IPS DF 6.9 (cell line): ENCODE results near the gene LCORL.
"Not testable (repeated sequence)": the region's sequence is repeated elsewhere in the genome, so short reads cannot be mapped to it uniquely, and the experiment has no call there.

Source experiments
- DNase-seq: peaks from one replicate; pipeline ENCODE4 v3.0.0-alpha.2; 2013; ENCODE audit warnings: low read depth, low spot score
- H3K27ac ChIP-seq: one replicate; pipeline ENCODE4 v1.5.1; 2013; ENCODE audit warnings: low read length, control low read depth
- H3K27me3 ChIP-seq: 2 replicates; pipeline ENCODE4 v1.6.1; 2013; ENCODE audit warnings: mild to moderate bottlenecking, low read length; ENCODE audit not compliant: control insufficient read depth, insufficient read depth
- H3K36me3 ChIP-seq: 2 replicates; pipeline ENCODE4 v1.6.1; 2013; ENCODE audit warnings: low read length; ENCODE audit not compliant: control insufficient read depth, insufficient read depth
- H3K4me1 ChIP-seq: 2 replicates; pipeline ENCODE4 v1.6.1; 2013; ENCODE audit warnings: low read length; ENCODE audit not compliant: control insufficient read depth, insufficient read depth
- H3K4me3 ChIP-seq: 2 replicates; pipeline ENCODE4 v1.5.1; 2013; ENCODE audit warnings: mild to moderate bottlenecking, low read length
- H3K9me3 ChIP-seq: 2 replicates; pipeline ENCODE4 v1.6.1; 2013; ENCODE audit warnings: low read length, inconsistent platforms; ENCODE audit not compliant: control insufficient read depth, insufficient read depth
- WGBS: extraction: QIAGEN DNeasy Blood & Tissue Kit; methylation state at CpG from one replicate; pipeline ENCODE4 v1.1.7; 2013; ENCODE audit warnings: mixed read lengths, missing lambda C conversion rate; ENCODE audit not compliant: insufficient read length, insufficient coverage; 5-methylcytosine and 5-hydroxymethylcytosine counted together

LCORL gene

DNA sequence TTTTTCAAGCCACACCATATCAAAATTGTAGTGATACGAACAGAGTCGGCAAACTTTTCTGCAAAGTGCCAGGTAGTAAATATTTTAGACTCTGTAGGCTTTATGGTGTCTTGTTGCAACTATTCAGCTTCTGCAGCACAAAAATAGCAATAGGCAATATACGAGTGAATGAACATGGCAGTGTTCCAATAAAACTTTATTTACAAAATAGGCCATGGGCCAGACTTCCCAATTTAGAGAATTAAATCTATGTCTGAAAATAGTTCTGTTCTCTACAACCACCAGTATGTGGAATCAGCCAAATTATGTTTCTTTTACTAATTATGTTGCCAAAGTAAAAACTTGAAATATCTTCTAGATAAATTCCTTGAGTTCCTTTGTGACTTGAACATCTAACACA is 154.3 kb downstream of the LCORL start:
- H3K9me3 ChIP-seq = no peaks in the 10 kb centered on the region
- no peak overlapping the region for H3K27ac ChIP-seq
- H3K27me3 ChIP-seq = no peaks in the 10 kb centered on the region
- no peaks in the 10 kb centered on the region for H3K4me1 ChIP-seq
- DNase-seq = no peak
- no peak overlapping the region for H3K4me3 ChIP-seq
- H3K36me3 ChIP-seq = no peaks in the 10 kb centered on the region
- WGBS = no CpG with 5 or more reads among the region's 3 CpGs

DNA sequence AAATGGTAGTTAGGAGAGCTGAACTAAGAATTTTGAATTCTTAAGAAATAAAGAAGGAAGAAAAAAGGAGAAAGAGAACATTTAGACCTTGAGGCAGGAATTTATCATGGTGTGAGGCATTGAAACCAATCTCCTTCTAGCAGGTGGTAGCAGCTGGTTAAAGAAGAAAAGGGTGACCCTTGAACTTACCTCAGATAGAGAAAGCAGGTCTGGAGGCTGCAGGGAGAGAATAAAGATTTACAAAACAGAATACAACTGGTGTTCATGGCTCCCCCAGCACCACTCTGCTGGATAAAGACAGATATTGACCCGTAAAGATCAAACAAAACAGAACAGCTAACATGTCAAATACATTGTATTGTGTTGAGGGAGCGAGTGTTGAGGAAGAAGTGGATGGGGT is 154.7 kb downstream of the LCORL start:
- no CpG with 5 or more reads among the region's 2 CpGs for WGBS
- Histone ChIP-seq H3K4me3 (no peak overlapping the region), H3K9me3 (no peaks in the 10 kb centered on the region)

DNA sequence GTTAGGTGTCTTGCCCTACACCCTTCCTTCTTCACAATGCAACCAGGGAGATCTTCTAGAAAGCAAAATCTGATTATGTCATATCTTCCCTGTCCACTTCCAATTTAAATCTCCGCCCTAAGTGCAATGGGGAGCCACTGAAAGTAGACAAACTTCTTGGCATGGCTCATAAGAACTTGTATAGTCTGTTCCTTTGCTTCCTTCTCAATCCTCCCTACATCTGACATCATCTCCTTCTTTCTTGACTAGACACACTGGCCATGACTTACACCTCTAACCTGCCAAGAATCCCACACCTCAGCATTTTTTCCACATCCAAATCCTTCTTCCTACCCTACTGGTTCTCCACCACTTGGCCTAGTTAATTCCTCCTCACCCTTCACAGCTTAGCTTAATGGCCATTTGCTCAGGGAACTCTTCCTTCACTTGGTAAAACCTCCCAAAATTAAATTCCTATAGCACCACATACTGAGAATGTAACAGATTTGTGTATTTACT is 155.6 kb downstream of the LCORL start:
- Histone ChIP-seq H3K27ac (no peak overlapping the region), H3K36me3 (no peaks in the 10 kb centered on the region), H3K4me3 (no peak overlapping the region)

More for the DNA sequence above, 154.7 kb downstream of the LCORL start:
- Histone ChIP-seq H3K27me3 (no peaks in the 10 kb centered on the region), H3K4me1 (no peaks in the 10 kb centered on the region), H3K36me3 (no peaks in the 10 kb centered on the region), H3K27ac (no peak overlapping the region)
- DNase-seq = no peak

DNA sequence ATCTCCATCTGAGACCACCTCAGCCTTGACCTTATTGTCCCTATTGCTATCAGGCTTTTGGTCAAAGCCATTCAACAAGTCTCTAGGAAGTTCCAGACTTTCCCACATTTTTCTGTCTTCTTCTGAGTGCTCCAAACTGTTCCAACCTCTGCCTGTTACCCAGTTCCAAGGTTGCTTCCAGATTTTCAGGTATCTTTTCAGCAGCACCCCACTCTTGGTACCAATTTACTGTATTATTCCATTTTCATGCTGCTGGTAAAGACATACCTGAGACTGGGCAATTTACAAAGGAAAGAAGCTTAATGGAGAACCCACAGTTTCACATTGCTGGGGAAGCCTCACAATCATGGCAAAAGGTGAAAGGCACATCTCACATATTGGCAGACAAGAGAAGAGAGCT is 159.6 kb downstream of the LCORL start:
- not testable (repeated sequence) for H3K36me3 ChIP-seq, H3K27ac ChIP-seq, H3K4me1 ChIP-seq, DNase-seq, H3K27me3 ChIP-seq, H3K9me3 ChIP-seq, H3K4me3 ChIP-seq

More for the DNA sequence above, 155.6 kb downstream of the LCORL start:
- no peak for DNase-seq
- Histone ChIP-seq H3K27me3 (no peaks in the 10 kb centered on the region), H3K9me3 (no peaks in the 10 kb centered on the region), H3K4me1 (no peaks in the 10 kb centered on the region)
- WGBS = no CpG with 5 or more reads among the region's 1 CpG

DNA sequence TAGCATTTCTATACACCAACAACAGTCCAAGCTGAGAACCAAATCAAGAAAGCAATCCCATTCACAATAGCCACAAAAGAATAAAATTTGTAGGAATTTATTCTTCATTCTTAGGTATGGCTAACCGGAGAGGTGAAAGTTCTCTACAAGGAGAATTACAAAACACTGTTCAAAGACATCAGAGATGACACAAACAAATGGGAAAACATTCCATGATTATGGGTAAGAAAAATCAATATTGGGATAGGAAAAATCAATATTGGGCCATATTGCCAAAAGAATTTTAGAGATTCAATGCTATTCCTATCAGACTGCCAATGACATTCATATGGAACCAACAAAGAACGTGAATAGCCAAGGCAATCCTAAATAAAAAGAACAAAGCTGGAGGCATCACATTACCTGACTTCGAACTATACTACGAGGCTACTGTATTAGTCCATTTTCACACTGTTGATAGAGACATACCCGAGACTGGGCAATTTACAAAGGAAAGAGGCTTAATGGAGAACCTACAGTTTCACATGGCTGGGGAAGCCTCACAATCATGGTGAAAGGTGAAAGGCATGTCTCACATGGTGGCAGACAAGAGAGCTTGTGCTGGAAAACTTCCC is 161.7 kb downstream of the LCORL start:
- no peaks in the 10 kb centered on the region for H3K9me3 ChIP-seq
- no peaks in the 10 kb centered on the region for H3K36me3 ChIP-seq
- no peaks in the 10 kb centered on the region for H3K27me3 ChIP-seq
- DNase-seq = no peak
- no CpG with 5 or more reads among the region's 5 CpGs for WGBS
- no peak overlapping the region for H3K4me3 ChIP-seq
- H3K4me1 ChIP-seq = no peaks in the 10 kb centered on the region
- H3K27ac ChIP-seq = no peak overlapping the region

DNA sequence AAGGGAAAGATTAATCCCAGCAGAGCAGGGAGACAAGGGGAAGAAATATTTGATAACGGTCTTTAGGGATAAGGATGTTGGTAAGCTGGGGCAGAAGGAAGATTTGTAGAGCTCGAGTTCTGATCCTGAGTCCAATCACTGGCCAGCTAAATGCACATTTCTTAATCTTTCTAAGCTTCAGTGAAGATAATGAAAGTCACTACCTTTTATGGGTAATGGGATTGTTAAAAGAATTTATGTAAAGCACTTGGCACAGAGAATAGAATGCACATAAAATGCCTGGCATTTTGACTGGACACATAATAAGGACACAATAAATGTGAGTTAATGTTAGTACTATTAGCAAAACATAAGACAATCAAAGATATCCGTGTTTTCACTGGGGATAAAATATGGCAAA is 167.5 kb downstream of the LCORL start:
- Histone ChIP-seq H3K9me3 (no peaks in the 10 kb centered on the region), H3K27ac (no peak overlapping the region), H3K4me3 (no peak overlapping the region), H3K36me3 (no peaks in the 10 kb centered on the region), H3K4me1 (no peaks in the 10 kb centered on the region), H3K27me3 (no peaks in the 10 kb centered on the region)
- no CpG with 5 or more reads among the region's 3 CpGs for WGBS
- no peak for DNase-seq

DNA sequence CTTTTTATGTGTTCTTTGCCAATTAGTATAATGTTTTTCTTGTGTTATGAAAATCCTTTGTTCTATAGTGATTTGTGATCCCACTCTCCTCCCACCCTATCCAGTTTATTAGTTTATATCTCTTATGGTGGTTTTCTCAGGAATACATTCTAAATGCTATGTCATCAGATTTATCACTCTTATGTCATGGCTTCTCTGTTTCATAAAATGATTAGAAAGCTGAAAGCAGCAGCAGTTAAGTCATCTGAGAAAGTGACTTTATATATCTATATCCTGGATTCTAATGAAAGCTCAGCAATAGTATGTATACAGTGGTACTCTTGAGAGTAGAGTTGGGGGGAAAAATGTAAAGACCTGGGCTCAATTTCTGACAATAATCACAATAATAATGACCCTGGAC is 169.6 kb downstream of the LCORL start:
- Histone ChIP-seq H3K4me3 (no peak overlapping the region), H3K27ac (no peak overlapping the region), H3K9me3 (no peaks in the 10 kb centered on the region), H3K4me1 (no peaks in the 10 kb centered on the region), H3K36me3 (no peaks in the 10 kb centered on the region), H3K27me3 (no peaks in the 10 kb centered on the region)
- DNase-seq = no peak

DNA sequence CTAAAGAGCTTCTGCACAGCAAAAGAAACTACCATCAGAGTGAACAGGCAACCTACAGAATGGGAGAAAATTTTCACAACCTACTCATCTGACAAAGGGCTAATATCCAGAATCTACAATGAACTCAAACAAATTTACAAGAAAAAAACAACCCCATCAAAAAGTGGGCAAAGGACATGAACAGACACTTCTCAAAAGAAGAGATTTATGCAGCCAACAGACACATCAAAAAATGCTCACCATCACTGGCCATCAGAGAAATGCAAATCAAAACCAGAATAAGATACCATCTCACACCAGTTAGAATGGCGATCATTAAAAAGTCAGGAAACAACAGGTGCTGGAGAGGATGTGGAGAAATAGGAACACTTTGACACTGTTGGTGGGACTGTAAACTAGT is 171.3 kb downstream of the LCORL start:
- not testable (repeated sequence) for H3K27me3 ChIP-seq, H3K36me3 ChIP-seq, DNase-seq, H3K4me1 ChIP-seq, H3K27ac ChIP-seq, H3K9me3 ChIP-seq, H3K4me3 ChIP-seq
- no CpG with 5 or more reads among the region's 1 CpG for WGBS

DNA sequence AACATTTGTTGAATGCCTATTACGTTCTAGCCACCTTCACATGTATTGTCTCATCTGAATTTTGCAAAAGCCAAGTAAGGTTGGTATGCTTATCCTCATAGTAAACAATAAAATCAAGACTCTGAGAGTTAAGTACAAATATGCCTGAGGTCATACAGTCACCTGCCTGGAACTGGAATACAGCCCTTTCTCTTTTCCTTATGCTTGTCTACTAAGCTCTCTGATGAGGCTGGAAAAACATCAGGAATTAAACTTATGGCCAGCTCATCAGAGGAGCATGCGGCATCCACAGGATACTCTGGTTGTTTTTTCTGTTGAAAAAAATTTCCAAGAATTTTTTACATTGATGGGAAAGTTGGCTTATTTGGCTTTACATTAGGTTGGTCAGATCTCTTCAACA is 175.3 kb downstream of the LCORL start:
- no peaks in the 10 kb centered on the region; the same call in 1 of the 2 replicates for H3K36me3 ChIP-seq
- no peaks in the 10 kb centered on the region for H3K4me1 ChIP-seq
- no peak for DNase-seq
- no peak overlapping the region for H3K4me3 ChIP-seq
- no peaks in the 10 kb centered on the region for H3K9me3 ChIP-seq
- no peak overlapping the region for H3K27ac ChIP-seq
- no CpG with 5 or more reads among the region's 2 CpGs for WGBS
- no peaks in the 10 kb centered on the region for H3K27me3 ChIP-seq

DNA sequence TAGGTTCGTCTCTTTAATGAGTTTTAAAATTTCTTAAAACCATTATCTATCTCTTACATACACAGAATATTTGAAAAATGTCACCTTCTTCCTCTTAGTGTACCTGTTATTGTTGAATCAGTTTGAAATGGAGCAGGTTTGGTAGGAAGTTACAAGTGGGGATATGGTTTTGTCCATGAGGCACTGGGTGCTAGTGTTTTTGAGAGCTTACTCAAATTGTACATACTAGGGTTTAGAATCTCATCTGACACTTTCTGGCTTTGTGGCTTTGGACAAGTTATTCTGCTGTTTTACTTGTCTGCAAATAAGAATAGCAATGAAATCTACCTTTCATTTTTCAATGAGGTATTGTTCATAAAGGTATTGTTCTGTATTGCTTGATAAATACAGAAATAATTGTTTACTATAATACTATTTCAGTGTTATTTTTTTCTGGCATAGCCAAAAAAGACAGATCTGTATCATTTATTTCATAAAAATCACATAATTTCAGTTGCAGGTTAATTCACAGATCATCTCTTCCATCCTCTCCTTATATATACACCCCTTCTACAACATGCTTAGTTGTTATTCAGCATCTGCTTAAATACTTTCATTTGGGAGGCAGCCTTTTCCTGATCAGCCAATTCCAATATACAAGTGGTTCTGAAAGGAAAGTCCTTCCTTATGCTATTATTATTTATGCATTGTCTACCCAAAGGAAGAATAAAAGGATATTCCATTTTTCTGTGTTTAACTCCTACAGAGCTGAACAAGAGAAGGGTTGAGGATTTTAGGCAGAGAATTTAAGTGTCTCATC is 197.5 kb downstream of the LCORL start:
- H3K4me3 ChIP-seq = no peak overlapping the region
- no peaks in the 10 kb centered on the region for H3K4me1 ChIP-seq
- H3K27me3 ChIP-seq = no peaks in the 10 kb centered on the region
- H3K27ac ChIP-seq = no peak overlapping the region
- WGBS = no CpG with 5 or more reads among the region's 1 CpG
- no peak for DNase-seq
- H3K9me3 ChIP-seq = no peaks in the 10 kb centered on the region
- peaks cover 3% of the 10 kb centered on the region; the same call in 1 of the 2 replicates for H3K36me3 ChIP-seq

DNA sequence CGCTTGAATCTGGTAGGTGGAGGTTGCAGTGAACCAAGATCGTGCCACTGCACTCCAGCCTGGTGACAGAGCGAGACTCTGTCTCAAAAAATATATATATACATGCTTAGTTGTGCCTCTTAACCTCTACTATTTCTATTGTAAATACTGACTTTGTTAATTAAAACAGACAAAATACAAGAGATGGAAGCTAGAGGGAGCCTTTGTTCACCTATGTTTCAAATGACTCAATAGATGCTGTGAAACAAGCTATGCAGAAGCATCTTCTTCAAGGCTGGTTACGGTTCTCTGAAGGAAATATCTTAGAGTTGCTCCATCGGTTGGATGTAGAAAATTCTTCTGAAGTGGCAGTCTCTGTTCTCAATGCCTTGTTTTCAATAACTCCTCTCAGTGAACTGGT is 204.5 kb downstream of the LCORL start:
- Histone ChIP-seq H3K36me3 (no peaks in the 10 kb centered on the region; the same call in 1 of the 2 replicates), H3K4me3 (no peak overlapping the region), H3K27me3 (no peaks in the 10 kb centered on the region), H3K27ac (no peak overlapping the region), H3K9me3 (no peaks in the 10 kb centered on the region), H3K4me1 (no peaks in the 10 kb centered on the region)
- WGBS = no CpG with 5 or more reads among the region's 5 CpGs
- DNase-seq = no peak
